H1 (cell line): ENCODE results near the gene ZNF652. TPM values are rescaled to one million over a fixed set of nuclear protein-coding genes. Genes with fewer than 3 reads are reported as not detected.

Source experiments
- CBX5 ChIP-seq: fragments of 300-800, 300-1000 bp; sonication (generic); IDR thresholded peaks from 2 replicates; pipeline ENCODE4 v1.7.1; 2016; ENCODE audit warnings: antibody characterized with exemption, low read length, low read depth
- NRF1 ChIP-seq: IDR thresholded peaks from 2 replicates; pipeline ENCODE4 v1.6.1; 2011; ENCODE audit warnings: mild to moderate bottlenecking, low read depth, low read length, improper control_type of control experiment
- POLR2AphosphoS5 ChIP-seq: IDR thresholded peaks from 2 replicates; pipeline ENCODE4 v1.6.1; 2011; ENCODE audit warnings: low read depth, low read length
- SP4 ChIP-seq: IDR thresholded peaks from 2 replicates; pipeline ENCODE4 v1.6.1; 2012; ENCODE audit warnings: low read length, inconsistent platforms
- SUZ12 ChIP-seq: fragments of 200-600 bp; sonication (generic); IDR thresholded peaks from 2 replicates; pipeline ENCODE4 v1.6.1; 2012; ENCODE audit warnings: mild to moderate bottlenecking, inconsistent platforms, low read length, moderate library complexity, mixed read lengths
- polyA plus RNA-seq, 7 experiments: library from polyadenylated mRNA; depleted of rRNA in 3 of 7; stranded (reverse) in 5 of 7; unstranded in 2 of 7; fragments of >200 nt in 5 of 7; fragments of 200-250 nt in 2 of 7; gene quantifications; 1 replicate in 5 of 7; 2 replicates in 1 of 7; 4 replicates in 1 of 7; pipeline versions ENCODE4 v1.2.1 to v1.2.3, GENCODE V29; 2011 to 2013; ENCODE audit warnings: missing spikeins in 2 of 7, mixed read lengths in 2 of 7
- total RNA-seq: library from RNA; stranded (reverse); fragmentation: NEBNext Ultra II Directional; extraction: Animal tissue kit (Norgen Biotek cat#: 25700); gene quantifications from 2 replicates; pipeline ENCODE4 v1.2.1, GENCODE V29; 2021
- TF ChIP-seq, protein P1 (sequence below): fragments of 300-600 bp; sonication (generic); IDR thresholded peaks from 2 replicates; pipeline ENCODE4 v1.7.1; 2012; ENCODE audit warnings: low read length, moderate library complexity, mild to moderate bottlenecking, inconsistent platforms; ENCODE audit not compliant: insufficient replicate concordance
- TF ChIP-seq, protein P2 (sequence below): IDR thresholded peaks from 2 replicates; pipeline ENCODE4 v1.6.1; 2012; ENCODE audit warnings: low read length, inconsistent platforms
- TF ChIP-seq, protein P3 (sequence below): IDR thresholded peaks from 2 replicates; pipeline ENCODE4 v1.6.1; 2011; ENCODE audit warnings: low read length, improper control_type of control experiment
- TF ChIP-seq, protein P4 (sequence below): IDR thresholded peaks from 2 replicates; pipeline ENCODE4 v1.6.1; 2011; ENCODE audit warnings: low read depth, mild to moderate bottlenecking, low read length; ENCODE audit not compliant: insufficient read depth

Gene ZNF652
- total and polyA plus RNA-seq, 2 of the 8 experiments (the other 6 are each of a cell fraction or from before 2014, with no cell fraction given) = 13.5 to 39.6 TPM

DNA sequence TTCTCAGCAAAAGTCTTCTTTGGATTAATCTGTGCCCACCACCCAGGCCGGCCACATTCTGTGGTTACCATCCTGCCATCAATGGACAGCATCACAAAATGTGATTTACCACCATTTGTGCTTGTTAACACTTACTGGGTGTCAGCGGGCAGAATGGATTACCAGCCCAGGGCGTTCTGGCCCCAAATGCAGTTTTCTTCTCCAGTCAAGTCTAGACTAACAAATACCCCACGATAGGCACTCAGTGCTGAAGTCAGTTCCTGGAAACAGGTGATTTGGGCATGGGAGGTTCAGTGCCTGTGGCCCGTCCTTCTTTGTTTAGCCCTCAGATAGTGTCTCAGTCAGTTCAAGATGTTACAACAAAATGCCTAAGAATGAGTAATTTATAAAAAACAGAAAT is 92.7 kb downstream of the ZNF652 start (continued):
- TF ChIP-seq, protein P1, sequence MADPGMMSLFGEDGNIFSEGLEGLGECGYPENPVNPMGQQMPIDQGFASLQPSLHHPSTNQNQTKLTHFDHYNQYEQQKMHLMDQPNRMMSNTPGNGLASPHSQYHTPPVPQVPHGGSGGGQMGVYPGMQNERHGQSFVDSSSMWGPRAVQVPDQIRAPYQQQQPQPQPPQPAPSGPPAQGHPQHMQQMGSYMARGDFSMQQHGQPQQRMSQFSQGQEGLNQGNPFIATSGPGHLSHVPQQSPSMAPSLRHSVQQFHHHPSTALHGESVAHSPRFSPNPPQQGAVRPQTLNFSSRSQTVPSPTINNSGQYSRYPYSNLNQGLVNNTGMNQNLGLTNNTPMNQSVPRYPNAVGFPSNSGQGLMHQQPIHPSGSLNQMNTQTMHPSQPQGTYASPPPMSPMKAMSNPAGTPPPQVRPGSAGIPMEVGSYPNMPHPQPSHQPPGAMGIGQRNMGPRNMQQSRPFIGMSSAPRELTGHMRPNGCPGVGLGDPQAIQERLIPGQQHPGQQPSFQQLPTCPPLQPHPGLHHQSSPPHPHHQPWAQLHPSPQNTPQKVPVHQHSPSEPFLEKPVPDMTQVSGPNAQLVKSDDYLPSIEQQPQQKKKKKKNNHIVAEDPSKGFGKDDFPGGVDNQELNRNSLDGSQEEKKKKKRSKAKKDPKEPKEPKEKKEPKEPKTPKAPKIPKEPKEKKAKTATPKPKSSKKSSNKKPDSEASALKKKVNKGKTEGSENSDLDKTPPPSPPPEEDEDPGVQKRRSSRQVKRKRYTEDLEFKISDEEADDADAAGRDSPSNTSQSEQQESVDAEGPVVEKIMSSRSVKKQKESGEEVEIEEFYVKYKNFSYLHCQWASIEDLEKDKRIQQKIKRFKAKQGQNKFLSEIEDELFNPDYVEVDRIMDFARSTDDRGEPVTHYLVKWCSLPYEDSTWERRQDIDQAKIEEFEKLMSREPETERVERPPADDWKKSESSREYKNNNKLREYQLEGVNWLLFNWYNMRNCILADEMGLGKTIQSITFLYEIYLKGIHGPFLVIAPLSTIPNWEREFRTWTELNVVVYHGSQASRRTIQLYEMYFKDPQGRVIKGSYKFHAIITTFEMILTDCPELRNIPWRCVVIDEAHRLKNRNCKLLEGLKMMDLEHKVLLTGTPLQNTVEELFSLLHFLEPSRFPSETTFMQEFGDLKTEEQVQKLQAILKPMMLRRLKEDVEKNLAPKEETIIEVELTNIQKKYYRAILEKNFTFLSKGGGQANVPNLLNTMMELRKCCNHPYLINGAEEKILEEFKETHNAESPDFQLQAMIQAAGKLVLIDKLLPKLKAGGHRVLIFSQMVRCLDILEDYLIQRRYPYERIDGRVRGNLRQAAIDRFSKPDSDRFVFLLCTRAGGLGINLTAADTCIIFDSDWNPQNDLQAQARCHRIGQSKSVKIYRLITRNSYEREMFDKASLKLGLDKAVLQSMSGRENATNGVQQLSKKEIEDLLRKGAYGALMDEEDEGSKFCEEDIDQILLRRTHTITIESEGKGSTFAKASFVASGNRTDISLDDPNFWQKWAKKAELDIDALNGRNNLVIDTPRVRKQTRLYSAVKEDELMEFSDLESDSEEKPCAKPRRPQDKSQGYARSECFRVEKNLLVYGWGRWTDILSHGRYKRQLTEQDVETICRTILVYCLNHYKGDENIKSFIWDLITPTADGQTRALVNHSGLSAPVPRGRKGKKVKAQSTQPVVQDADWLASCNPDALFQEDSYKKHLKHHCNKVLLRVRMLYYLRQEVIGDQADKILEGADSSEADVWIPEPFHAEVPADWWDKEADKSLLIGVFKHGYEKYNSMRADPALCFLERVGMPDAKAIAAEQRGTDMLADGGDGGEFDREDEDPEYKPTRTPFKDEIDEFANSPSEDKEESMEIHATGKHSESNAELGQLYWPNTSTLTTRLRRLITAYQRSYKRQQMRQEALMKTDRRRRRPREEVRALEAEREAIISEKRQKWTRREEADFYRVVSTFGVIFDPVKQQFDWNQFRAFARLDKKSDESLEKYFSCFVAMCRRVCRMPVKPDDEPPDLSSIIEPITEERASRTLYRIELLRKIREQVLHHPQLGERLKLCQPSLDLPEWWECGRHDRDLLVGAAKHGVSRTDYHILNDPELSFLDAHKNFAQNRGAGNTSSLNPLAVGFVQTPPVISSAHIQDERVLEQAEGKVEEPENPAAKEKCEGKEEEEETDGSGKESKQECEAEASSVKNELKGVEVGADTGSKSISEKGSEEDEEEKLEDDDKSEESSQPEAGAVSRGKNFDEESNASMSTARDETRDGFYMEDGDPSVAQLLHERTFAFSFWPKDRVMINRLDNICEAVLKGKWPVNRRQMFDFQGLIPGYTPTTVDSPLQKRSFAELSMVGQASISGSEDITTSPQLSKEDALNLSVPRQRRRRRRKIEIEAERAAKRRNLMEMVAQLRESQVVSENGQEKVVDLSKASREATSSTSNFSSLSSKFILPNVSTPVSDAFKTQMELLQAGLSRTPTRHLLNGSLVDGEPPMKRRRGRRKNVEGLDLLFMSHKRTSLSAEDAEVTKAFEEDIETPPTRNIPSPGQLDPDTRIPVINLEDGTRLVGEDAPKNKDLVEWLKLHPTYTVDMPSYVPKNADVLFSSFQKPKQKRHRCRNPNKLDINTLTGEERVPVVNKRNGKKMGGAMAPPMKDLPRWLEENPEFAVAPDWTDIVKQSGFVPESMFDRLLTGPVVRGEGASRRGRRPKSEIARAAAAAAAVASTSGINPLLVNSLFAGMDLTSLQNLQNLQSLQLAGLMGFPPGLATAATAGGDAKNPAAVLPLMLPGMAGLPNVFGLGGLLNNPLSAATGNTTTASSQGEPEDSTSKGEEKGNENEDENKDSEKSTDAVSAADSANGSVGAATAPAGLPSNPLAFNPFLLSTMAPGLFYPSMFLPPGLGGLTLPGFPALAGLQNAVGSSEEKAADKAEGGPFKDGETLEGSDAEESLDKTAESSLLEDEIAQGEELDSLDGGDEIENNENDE = no peak
- no peak for TF ChIP-seq POLR2AphosphoS5
- TF ChIP-seq, protein P2, sequence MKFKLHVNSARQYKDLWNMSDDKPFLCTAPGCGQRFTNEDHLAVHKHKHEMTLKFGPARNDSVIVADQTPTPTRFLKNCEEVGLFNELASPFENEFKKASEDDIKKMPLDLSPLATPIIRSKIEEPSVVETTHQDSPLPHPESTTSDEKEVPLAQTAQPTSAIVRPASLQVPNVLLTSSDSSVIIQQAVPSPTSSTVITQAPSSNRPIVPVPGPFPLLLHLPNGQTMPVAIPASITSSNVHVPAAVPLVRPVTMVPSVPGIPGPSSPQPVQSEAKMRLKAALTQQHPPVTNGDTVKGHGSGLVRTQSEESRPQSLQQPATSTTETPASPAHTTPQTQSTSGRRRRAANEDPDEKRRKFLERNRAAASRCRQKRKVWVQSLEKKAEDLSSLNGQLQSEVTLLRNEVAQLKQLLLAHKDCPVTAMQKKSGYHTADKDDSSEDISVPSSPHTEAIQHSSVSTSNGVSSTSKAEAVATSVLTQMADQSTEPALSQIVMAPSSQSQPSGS = no peak
- TF ChIP-seq SUZ12 = no peak
- TF ChIP-seq, protein P3, sequence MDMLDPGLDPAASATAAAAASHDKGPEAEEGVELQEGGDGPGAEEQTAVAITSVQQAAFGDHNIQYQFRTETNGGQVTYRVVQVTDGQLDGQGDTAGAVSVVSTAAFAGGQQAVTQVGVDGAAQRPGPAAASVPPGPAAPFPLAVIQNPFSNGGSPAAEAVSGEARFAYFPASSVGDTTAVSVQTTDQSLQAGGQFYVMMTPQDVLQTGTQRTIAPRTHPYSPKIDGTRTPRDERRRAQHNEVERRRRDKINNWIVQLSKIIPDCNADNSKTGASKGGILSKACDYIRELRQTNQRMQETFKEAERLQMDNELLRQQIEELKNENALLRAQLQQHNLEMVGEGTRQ = no peak
- TF ChIP-seq SP4 = no peak
- TF ChIP-seq, protein P4, sequence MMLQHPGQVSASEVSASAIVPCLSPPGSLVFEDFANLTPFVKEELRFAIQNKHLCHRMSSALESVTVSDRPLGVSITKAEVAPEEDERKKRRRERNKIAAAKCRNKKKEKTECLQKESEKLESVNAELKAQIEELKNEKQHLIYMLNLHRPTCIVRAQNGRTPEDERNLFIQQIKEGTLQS = no peak
- no peak for TF ChIP-seq CBX5
- TF ChIP-seq NRF1 = no peak
